Inflammatory macrophage treated with lipopolysaccharide for 4 hours (primary cell): Measurements from ENCODE around the gene HPF1.
"Not testable (repeated sequence)": the region's sequence is repeated elsewhere in the genome, so short reads cannot be mapped to it uniquely, and the experiment has no call there.

Experiments used
- DNase-seq: peaks from one replicate; pipeline ENCODE4 v3.0.0-alpha.2; 2020

The HPF1 gene

GRCh38 chr4:169757575-169758184 lies at the start of gene HPF1:
Gene HPF1 (minus strand): TSS chr4:169757944. CDS start chr4:169757877, 67 bp downstream.
- peak; percentile 88 for DNase-seq

DNA sequence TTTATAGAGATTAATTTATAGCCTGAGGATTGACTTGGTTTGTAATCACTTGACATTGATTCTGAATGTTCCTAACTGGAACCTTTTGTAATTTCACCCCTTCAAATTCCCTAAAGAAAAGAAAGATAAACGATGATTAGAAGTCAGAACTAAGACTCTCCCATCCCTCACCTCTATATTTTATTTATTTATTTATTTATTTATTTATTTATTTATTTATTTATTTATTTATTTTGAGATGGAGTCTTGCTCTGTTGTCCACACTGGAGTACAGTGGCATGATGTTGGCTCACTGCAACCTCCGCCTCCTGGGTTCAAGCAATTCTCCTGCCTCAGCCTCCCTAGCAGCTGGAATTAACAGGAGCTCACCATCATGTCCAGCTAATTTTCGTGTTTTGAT lies 49.0 kb upstream of the HPF1 start:
- not testable (repeated sequence) for DNase-seq

GRCh38 chr4:169803413-169803812 lies 45.7 kb upstream of the HPF1 start:
- DNase-seq: no peak

DNA sequence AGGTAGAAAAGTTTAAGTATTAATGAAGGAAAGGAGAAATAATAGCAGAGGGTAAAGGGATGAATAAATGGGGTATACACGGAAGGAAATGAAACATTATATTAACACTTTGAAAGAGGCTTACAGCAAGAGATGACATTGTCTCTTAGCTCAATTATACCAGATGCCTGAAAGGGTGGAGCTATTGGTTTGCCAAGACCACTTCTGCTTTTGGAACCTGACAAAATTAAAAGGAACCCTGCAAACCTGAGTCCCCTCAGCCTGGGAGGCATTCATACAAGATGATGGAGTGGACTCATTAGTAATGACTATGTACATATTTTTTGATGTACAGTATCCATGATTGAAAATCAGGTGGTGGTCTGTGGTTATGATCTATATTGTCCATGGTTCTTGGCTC lies 45.1 kb upstream of the HPF1 start:
- DNase-seq: peak; percentile 10

DNA sequence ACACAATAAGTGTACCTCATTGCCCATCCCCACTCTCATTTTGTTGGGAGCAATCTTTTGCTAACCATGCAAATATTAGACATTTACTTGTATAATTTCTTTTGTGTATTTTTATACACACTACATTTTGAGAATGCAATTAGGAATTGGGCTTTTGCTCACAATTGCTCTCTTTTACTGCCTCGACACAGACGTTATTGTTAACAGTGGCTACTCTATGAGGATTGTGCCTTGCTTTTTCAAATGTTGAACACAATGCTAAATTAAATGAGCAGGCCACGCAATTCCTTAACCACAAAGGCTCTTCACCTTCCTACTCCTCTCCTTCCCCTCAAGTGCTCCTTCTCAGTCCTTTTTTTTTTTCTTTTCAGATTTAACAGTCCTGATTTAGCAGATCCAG lies 42.8 kb upstream of the HPF1 start:
- DNase-seq: no peak

GRCh38 chr4:169799260-169799659 lies 41.5 kb upstream of the HPF1 start:
- no peak for DNase-seq

DNA sequence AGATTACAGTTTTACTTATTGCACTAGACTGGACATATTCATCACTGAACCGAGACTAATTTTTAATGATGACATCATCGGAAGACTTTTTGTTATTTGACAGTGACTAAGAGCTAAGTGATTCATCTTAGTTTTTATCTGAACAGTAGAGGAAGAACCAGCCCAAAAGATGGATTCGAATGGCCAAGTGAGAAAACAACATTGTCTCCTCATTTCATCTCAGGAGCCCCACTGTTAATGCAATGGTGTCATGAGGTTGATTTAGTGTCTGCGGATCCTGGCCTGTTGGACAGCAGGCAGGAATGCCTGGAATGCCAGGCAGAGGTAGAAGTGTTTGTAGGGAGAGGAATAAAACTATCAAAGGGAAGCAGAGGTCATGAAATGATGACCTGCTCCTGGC lies 37.8 kb upstream of the HPF1 start:
- DNase-seq: no peak

DNA sequence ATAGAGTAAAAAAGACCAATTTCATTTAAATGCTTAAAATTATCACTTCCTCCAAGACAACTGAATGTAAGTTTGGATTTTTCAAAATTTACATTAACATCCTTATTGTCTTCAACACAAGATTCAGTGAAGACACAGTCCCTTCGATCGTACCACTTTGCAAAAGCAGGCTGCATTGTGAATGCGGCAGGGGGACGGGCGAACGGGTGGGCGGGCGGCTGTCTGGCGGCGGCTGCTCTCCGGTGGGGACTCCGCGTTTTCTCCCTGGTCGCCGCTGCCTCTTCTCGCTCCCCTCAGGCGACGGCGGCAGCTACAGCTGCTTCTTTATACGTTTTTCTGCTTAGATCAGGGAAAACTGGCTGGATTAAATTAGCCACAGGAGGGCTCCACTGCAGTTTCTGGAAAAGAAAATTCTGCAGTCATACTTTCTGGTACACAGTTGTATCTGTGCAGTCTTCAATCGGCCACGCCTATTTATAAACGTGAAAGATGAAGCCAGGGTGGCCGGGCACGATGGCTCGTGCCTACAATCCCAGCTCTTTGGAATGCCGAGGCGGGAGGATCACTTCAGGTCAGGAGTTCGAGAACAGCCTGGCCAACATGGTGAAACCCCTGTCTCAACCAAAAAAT lies 33.9 kb upstream of the HPF1 start:
- DNase-seq: peak; percentile 24

- no peak for DNase-seq
Observed at GRCh38 chr4:169791062-169791461, 33.3 kb upstream of the HPF1 start.

GRCh38 chr4:169774466-169775445 lies 17.0 kb upstream of the HPF1 start:
- no peak for DNase-seq

GRCh38 chr4:169773889-169774288 lies 16.1 kb upstream of the HPF1 start:
- no peak for DNase-seq

- DNase-seq: not testable (repeated sequence)
Observed at GRCh38 chr4:169771556-169772080, 13.9 kb upstream of the HPF1 start.

GRCh38 chr4:169770416-169770815 lies 12.7 kb upstream of the HPF1 start:
- DNase-seq: no peak

- no peak for DNase-seq
Observed at GRCh38 chr4:169768385-169768784, 10.6 kb upstream of the HPF1 start.

- DNase-seq: no peak
Observed at GRCh38 chr4:169766741-169767140, 9.0 kb upstream of the HPF1 start.

GRCh38 chr4:169765835-169766234 lies 8.1 kb upstream of the HPF1 start:
- no peak for DNase-seq

DNA sequence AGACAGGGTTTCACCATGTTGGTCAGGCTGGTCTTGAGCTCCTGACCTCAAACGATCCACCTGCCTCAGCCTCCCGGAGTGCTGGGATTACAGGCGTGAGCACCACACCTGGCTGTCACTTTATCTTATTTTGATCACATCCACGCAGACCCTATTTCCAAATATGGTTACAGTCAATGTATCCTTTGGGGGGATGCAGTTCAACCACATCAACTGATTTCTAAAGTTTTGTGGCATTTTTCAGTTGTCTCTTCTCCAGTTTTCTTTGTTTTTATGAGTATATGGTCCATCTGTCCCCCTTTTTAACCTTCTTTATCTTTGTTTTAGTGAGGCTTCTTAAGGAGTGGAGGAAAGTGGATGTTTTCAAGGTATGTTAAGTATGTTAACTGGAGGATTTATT lies 4.1 kb upstream of the HPF1 start:
- DNase-seq: no peak

DNA sequence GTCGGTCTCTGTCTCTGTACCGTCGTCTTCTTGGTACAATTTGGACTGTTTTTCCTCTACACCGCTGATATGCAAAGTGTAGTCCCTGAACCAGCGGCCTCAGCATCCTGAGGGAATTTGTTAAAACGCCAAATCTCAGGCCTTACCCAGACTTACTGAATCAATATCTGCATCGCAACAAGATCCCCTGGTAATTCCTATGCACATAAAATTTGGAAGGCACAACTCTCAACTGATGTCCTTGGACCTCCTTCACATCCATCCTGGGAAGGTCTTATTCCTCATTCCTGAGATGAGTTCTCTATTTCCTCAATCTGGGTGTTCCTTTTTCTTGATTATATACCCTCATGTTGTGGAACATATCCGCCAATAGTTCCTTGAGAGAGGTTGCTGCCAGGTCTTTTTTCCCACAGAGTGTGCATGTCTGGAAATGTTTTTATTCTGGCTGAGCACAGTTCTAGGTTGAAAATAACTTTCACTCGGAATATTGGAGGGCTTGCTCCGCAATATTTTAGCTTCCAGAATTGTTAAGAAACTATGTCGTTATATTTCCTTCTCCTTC lies 738 bp upstream of the HPF1 start:
- DNase-seq: no peak

GRCh38 chr4:169756971-169757574 lies 671 bp downstream of the HPF1 start:
- peak; percentile 15 for DNase-seq

DNA sequence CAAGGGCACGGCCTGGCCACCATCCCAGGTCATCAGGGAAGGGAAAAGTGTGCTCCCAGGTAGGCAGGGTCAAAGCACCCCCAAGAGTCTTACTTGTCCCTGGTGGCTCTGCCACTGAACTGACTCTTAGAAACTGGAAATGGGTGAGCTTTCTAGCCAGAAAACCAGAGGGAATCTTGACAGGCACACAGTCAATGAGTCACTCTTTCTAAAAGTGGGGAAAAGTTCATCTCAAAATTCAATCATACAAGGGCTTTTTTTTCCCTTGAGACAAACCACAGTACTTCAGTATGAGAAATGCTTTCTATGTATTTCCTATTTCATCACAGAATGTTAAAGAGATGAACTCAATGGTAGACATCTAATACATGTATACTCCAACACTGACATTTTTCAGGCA lies 12.5 kb downstream of the HPF1 start:
- DNase-seq: peak; percentile 19

DNA sequence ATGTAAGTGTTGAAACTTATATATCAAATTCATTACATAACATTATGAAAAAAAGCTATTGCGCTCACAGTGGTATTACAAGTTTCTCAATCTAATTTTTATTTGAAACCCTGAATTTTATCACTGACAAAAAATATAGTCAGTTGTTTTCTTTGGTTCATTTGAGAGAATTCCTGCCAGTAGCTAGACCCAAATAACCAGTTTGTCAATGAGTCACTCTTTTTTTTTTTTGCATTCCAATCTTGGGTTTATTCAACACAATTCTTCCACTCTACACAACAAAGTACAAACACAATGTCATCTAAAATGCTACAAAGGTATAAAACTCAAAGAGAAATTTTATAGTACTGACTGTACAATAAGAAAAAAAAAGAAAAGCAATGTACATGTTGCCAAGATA lies 13.1 kb downstream of the HPF1 start:
- no peak for DNase-seq

DNA sequence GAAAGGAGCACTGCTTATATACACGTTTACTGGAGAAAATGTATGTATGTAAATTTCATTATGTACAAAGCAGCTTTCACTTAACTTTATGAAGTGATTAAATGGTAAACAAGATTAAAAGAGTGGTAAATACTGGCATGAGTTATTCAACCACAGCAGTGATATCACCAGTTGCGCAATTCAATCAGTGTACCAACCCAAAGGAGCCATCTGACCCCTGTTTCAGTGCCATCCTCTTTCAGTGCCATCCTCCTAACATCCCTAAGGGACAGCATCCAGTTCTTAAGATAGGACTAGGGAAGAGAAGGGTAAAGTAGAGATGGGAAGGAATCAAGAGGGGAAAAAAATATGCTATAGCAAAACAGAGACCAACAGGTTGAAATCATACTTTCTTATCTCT lies 16.2 kb downstream of the HPF1 start:
- DNase-seq: peak; percentile 36

GRCh38 chr4:169738604-169739003 lies 19.1 kb downstream of the HPF1 start:
- not testable (repeated sequence) for DNase-seq
